Head of caudate nucleus (tissue), 42 donors: ENCODE measurements around the gene LMO7.
"Not testable (repeated sequence)": the region's sequence is repeated elsewhere in the genome, so short reads cannot be mapped to it uniquely, and the experiment has no call there.

ENCODE experiments used
- DNase-seq, 42 donors: peaks; one replicate each; pipeline versions ENCODE4 v3.0.0 to v3.0.0-alpha.2; 2020 to 2021; ENCODE audit warnings: mixed read lengths in 7 of 42
- intact Hi-C: fragments of 100-400 bp; cut with DNase I; formaldehyde crosslinking; loops from one replicate; pipeline ENCODE4 v1.15.0; 2022

Gene LMO7

DNA sequence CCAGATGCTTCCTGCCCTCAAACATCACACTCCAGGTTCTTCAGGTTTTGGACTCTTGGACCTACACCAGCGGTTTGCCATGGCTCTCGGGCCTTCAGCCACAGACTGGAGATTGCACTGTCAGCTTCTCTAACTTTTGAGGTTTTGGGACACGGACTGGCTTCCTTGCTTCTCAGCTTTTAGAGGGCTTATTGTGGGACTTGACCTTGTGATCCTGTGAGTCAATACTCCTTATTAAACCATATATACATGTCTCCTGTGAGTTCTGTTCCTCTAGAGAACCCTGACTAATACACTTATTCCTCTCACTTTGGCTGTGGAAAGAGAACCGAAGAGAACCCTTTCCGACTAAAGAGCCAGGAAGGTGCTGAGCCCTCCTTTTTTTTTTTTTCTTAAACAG is 53.6 kb downstream of the LMO7 start:
- DNase-seq, result no peak
- intact Hi-C loops, result loop anchor here (10.0 kb wide), 1 partner anchor 185 kb away; no protein-coding TSS in a partner anchor

DNA sequence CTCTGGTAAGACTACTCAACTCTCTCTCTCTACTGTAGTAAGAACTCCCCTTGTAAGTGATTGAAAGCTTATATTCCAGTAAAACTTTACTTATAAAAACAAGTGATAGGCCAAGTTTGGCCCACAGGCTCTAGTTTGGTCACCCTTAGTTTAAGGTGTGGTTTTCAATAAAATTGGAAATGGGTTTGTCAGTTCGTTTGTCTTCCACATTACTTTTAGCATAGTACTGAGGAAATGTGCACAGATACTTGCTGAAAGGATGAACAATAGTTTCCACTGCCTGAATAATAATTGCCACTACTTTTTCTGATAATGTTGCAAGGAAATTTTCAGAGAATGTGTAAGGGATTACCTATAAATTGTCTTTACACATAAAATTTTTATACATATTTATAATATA is 54.5 kb downstream of the LMO7 start:
- intact Hi-C loops, result loop anchor here (10.0 kb wide), 1 partner anchor 184 kb away; no protein-coding TSS in a partner anchor
- DNase-seq, result no peak

DNA sequence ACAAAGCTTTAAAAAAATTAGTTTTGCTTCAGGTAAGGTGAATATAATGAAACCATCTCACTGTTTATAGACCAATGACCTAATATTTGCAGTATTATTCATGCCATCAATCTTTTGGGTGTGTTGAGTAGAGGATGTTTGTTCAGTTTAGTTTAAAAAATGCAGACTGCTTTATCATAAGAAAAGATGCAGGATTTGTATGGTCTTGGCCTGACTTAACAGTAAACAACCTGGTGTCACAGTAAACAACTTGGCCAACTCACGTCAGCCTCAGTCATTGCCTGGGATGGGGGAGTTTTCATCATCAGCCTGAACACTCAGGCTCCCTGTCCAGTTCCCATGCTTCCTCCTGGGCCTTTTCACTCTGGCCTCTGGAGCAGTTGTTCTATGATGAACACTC is 55.1 kb downstream of the LMO7 start:
- no peak for DNase-seq
- intact Hi-C loops, result loop anchor here (10.0 kb wide), 1 partner anchor 184 kb away; no protein-coding TSS in a partner anchor

DNA sequence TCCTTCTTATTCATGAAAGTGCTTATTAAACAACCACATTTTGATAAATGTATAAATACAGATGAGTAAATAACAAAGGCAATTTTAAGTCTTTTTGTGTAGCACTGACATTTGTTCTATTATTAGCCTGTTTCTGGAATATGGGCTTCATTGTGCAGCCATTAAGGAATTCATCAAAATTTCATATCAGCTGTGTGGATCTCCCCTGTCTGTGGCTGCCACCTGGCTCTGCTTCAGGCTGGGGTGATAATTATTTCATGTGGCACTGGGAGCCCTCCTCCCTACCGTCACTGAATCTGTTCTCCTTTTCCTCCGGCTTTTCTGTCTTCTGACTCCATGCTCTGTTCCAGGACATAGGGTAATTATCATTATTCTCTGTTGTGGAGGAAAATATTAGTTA is 57.1 kb downstream of the LMO7 start:
- intact Hi-C loops, result loop anchor here (10.0 kb wide), 1 partner anchor 182 kb away; no protein-coding TSS in a partner anchor
- no peak for DNase-seq

DNA sequence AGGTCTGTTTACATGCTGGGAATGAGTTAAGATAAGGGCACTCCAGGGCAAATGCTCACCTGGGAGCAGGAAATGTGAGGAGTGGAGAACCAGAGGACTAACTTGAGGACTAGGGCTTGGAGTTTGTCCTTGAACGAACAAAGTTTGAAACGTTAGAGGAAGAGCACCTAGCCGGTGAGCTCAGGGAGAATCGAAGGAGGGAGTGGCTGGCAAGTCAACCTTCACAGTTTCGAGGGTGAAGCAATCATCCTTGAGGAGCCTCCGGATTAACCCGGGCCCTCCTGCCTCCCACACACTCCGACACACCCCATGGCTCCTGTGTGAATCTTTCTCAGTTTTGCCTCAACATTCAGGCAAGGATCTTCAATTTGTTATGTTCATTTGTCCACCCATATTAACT is 58.6 kb downstream of the LMO7 start:
- DNase-seq, result peak in 9 of 42 donors; percentile 3 to 45 (median 14)
- intact Hi-C loops, result loop anchor here (10.0 kb wide), 1 partner anchor 180 kb away; no protein-coding TSS in a partner anchor

DNA sequence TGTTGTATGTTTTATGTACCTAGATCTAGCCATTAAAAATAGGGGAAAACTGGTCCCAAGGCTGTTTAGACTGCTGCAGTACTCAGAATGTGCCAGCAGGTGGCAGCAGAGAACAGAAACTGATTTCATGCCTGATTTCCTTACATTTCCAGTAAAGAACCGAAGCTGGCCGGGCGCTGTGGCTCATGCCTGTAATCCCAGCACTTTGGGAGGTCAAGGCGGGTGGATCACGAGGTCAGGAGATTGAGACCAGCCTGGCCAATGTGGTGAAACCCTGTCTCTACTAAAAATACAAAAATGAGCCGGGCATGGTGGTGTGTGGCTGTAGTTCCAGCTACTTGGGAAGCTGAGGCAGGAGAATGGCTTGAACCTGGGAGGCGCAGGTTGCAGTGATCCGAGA is 59.8 kb downstream of the LMO7 start:
- intact Hi-C loops, result loop anchor here (10.0 kb wide), 1 partner anchor 179 kb away; no protein-coding TSS in a partner anchor

DNA sequence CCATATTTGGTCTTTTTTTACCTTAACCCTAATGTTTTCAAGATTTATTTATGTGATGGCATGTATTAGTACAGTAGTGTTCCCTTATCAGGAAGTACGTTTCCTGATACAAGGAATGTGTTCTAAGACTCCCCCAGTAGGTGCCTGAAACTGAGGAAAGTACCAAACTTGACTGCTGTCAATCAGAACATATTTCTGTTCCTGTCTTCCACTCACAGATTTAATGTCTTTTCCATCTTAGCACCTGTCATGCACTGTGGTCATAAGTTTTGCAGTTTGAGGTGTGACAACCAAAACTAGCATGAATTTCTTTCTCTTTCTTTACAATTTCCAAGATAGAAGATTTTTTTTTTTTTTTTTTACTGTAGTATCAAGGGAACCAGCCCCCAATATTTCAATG is 62.9 kb downstream of the LMO7 start:
- intact Hi-C loops, result loop anchor here (10.0 kb wide), 1 partner anchor 176 kb away; no protein-coding TSS in a partner anchor

More for the DNA sequence above, 59.8 kb downstream of the LMO7 start:
- peak; percentile 44 to 94 (median 84) for DNase-seq

DNA sequence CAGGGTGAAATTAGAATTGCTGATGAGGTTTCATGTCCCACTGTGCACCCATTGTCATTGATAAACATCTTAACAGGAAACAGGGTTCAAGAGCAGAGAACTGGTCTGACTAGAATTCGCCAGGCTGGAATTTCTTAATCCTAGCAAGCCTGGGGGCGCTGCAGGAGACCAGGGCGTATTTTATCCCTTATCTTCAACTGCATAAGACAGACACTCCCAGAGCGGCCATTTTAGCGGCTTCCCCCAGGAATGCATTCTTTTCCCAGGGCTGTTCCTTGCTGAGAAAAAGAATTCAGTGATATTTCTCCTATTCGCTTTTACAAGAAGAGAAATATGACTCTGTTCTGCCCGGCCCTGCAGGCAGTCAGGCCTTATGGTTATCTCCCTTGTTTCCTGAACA is 63.6 kb downstream of the LMO7 start:
- DNase-seq, result not testable (repeated sequence)
- intact Hi-C loops, result loop anchor here (10.0 kb wide), 1 partner anchor 175 kb away; no protein-coding TSS in a partner anchor

More for the DNA sequence above, 62.9 kb downstream of the LMO7 start:
- no peak for DNase-seq

DNA sequence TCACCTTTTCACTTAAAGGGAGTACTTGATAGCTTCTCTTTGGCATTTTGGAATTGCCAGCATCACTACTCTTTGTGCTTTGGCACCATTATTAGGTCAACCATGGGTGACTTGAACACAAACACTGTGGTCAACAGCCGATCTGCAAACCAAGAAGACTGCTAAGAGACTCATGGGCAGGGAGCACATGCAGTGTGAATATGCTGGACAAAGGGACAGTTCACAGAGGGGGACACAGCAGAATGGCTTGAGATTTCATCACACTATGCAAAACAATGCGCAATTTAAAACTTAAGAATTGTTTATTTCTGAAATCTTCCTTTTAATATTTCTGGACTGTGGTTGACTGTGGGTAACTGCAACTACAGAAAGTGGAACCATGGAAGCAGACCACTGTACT is 64.4 kb downstream of the LMO7 start:
- intact Hi-C loops, result no loop called here
- no peak for DNase-seq

DNA sequence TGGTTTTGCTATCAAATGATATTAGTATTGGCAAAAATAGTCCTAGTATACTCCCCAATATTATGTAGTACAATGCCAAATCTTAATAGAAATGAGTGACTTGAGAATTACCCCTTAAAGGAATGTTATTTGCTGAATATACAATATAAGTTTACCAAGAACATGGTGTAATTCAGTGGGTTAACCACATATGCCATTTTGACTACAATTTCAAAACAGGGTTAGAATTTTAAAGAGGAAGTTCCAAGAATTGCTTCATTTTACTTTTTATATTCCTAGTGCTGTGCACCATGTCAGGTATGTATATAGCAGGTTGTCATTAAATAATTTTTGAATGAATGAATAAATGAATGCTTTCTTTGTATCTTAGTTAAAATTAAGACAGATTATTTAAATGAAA is 66.3 kb downstream of the LMO7 start:
- DNase-seq, result no peak
- intact Hi-C loops, result no loop called here

DNA sequence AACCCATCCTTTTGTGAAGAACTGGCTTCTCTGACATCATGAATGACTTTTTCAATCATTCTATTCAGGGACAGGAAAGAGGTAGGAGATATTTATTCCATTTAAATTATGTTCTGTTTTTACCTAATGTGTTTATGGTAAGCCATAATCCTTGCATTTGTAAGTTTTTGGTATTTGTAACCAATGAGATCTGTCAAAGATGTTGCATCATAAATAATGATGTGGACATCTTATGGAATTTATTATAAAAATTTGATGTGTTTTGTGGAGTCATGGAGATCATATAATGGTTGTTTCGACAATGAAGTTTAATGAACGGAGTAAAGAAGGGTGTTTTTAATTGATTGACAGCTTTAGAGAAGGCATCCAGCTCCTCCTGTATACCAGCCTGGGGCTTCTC is 67.6 kb downstream of the LMO7 start:
- no peak for DNase-seq
- intact Hi-C loops, result no loop called here

DNA sequence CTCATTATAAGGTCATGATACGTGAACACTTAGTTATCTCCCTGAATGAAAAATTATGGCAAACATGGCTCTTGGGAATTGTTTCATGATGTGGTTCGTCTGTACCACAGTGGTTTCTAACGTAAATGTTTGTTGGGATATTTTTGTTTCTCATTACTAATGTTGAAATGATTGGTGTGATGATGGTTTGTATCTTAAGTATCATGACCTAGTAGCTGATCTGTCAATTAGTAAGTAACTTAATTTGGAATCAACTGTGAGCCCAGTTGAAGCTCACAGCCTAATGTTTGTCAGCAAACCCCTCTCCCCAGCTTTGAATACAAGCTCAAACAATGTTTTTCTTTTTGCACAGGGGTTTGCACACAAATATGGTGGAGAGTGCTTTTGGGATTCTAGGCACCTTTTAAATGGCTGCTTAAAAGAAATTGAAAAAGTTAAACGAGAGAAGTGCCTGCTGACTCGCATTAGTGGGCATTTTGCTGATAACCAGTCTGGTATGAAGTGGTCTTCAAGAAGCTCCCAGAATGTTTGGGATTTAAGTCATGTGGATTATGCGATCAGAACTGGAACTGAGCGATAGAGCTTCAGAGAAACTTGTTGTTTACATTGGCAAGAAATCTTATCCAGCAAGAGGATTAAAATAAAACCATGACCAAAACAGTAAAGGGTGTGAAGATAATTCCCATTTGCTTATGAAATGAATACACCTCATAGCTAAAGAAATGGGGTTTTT is 68.2 kb downstream of the LMO7 start:
- intact Hi-C loops, result no loop called here

DNA sequence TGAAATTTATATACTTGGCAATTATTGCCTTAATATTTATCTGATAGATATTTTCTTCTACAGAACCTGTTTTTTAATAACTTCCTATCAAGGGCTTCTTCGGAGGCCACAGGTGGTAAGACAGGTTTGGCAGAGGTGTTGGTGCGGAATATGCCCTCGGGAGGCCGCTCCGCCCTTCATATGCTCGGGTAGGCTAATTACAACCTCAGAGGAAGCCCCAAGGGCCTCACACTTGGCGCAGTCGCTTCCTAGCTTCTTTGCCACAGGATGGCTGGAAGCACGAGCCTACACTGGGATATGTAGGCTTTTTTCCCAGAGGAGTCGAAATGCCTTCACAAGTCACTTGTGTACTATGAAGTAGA is 68.8 kb downstream of the LMO7 start:
- no peak for DNase-seq

More for the DNA sequence above, 68.2 kb downstream of the LMO7 start:
- no peak for DNase-seq

DNA sequence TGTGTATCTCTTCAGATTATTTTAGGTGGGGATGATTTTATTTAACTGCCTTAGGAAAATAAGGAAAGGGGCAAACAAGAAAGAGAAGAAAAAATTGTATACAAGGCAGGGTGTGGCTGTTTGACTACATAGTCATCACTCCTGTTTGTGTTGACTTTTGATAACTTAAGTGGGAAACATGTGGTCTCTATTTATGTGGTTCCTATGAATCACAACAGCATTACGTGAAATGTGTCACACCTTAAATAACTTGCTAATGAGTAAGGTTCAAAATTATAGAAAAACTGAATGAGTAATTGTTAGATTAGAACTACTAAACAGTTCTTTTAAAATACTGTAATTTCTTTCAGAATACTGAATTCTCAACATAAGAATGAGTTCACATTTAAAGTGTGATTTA is 69.3 kb downstream of the LMO7 start:
- intact Hi-C loops, result no loop called here

More for the DNA sequence above, 68.8 kb downstream of the LMO7 start:
- intact Hi-C loops, result no loop called here

DNA sequence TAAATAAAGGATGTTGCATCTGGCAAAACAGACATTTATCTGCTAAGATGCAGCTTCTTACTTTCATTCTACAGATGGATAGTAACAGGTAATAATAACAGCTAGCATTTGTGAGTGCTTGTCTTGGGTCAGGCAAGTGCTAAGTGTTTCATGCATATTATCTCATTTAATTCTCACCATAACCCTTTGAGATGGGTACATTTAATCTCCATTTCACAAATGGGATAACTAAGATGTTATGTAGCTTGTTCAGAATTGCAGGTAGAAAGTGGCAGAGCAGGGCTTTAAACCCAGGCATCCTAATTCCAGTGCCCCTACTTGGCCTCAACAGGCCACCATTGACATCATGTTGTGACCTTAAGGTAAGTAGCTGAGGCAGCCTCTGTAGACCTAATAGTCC is 69.8 kb downstream of the LMO7 start:
- no peak for DNase-seq
- intact Hi-C loops, result no loop called here

More for the DNA sequence above, 69.3 kb downstream of the LMO7 start:
- DNase-seq, result no peak

DNA sequence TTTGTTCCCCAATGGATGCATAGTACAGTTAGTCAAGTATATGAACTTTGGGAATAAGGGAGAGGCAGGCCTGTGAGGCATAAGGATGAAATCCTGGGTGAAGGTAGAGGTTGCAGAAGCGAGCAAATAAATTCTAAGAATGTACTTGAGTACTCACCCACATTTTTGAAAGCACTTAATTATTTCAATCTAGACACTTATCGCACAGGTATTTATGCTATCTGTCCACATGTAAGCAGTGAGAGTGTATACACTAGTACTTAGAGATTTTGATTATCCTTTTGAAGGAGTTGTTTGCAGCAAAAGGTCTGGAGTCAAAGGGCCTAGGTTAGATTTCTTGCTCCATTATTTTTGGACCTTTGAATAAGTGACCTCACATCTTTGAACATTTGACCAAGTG is 77.7 kb downstream of the LMO7 start:
- intact Hi-C loops, result no loop called here
- no peak for DNase-seq

DNA sequence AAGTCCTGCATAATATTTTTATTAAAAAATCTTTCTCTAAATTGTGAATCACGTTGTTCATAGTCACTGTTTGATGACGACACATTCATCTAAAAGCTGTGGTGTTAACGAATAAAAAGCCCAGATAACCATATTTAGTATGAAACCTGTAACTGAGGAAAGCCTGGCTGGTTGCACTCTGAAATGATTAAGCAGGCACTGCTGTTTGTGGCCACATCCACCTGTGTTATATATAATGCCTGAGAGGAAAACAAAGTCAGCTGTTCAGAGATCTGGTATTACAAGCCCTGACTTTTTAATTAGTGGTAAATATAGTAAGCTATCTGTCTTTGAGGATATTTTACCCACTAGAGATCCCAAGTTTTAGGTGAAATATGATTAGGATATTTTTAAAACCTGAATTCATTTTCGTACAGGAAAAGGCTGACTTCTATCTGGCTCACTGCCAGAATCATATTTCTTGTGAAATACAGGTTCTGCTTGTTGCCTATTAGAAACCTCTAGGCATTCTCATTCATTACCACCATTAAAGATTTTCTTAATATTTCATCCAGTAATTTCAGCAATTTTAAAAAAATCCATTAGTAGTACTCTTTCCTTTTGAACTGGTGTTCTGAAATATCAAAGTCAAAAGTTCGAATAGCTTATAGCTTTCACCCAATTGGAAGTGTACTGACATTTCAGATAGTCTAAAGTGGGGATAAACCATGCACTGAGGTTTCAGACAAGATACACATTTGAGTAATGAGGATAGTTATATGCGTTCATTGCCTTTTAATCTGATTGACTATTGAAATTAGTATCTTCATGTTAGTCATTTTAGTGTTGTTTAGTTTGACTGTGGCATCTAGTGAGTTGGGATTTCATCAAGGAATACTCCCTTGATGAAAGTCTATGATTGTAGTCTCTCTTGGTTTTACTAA is 79.7 kb downstream of the LMO7 start:
- no peak for DNase-seq
- intact Hi-C loops, result no loop called here

DNA sequence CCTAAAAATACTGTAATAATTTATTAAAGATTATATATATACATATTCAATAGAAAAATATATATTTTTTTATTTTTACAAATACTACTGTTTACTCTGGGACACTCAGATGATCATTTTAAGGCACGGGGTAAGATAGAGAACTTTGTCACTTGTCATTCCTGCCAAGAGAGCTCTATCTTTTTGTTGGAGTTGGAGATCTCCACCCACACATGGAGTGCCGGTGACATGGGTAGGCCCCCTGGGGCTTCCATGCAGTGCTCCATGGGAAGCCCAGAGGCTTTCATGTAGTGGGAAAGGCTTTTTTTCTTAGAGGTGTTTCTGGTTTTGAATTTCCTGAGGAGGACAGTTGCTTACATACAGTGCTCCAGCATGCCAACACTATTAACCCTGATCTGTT is 81.4 kb downstream of the LMO7 start:
- intact Hi-C loops, result no loop called here
- DNase-seq, result no peak

DNA sequence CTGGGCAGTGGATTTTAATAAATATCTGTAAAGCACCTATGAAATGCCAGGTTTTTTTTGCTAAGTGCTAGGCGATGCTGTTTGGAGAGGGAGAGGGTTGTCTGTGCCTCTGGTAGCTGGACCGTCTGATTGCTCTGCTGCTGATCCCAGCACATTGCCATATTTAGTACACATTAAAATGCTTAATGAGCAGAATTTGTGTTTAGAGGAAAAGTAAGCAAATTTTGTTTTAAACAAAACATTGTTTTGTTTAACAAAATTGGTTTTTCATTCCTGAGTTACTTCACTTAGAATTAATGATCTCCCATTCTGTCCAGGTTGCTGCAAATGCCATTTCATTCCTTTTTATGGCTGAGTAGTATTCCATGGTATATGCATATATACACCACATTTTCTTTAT is 85.2 kb downstream of the LMO7 start:
- DNase-seq, result no peak
- intact Hi-C loops, result no loop called here

DNA sequence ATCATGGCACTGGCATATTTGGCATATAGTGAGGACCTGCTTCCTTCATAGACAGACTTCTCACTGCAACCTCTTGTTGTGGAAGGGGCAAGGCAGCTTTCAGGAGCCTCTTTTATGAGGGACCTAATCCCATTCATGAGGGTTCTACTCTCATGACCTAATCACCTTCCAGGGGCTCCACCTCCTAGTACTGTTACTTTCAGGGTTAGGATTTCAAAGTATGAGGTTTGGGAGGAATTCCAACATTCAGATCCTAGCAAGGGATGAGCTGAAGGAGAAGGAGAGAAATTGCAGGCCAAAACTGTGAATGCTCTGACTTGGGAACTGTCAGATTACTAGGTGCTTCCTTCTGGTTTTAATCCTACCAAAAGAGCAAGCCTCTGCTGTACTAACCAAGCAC is 87.8 kb downstream of the LMO7 start:
- DNase-seq, result no peak
- intact Hi-C loops, result no loop called here
